Adrenal gland (tissue), 12 donors: Measurements from ENCODE around the gene FGF9. TPM values are rescaled to one million over a fixed set of nuclear protein-coding genes. Genes with fewer than 3 reads are reported as not detected.

Source experiments
- DNase-seq, 7 donors: peaks; one replicate each; pipeline ENCODE4 v3.0.0-alpha.2; 2019 to 2020
- H3K27ac ChIP-seq, 5 donors: fragments of 200-600 bp; sonication (generic) in 4 of 5; 1 replicate in 3 of 5; 2 replicates in 2 of 5; pipeline versions ENCODE4 v1.5.1 to v1.8.0; 2016 to 2020; ENCODE audit warnings: mild to moderate bottlenecking in 1 of 5
- H3K27me3 ChIP-seq: fragments of 200-600 bp; 2 replicates; pipeline ENCODE4 v1.8.0; 2021
- H3K36me3 ChIP-seq, 2 donors: fragments of 200-600 bp; replicated peaks in 1 of 2; 1 replicate in 1 of 2; 2 replicates in 1 of 2; pipeline versions ENCODE4 v1.5.1 to v1.8.0; 2018 to 2022
- H3K4me1 ChIP-seq, 2 donors: fragments of 200-600 bp; replicated peaks in 1 of 2; 1 replicate in 1 of 2; 2 replicates in 1 of 2; pipeline versions ENCODE4 v1.5.1 to v1.8.0; 2018 to 2021
- H3K4me3 ChIP-seq, 4 donors: fragments of 200-600 bp; sonication (generic) in 3 of 4; one replicate each; pipeline ENCODE4 v1.5.1; 2016 to 2018
- H3K9me3 ChIP-seq, 3 donors: fragments of 200-600 bp; sonication (generic) in 1 of 3; replicated peaks in 1 of 3; 1 replicate in 2 of 3; 2 replicates in 1 of 3; pipeline versions ENCODE4 v1.5.1 to v1.8.0; 2016 to 2021
- CTCF ChIP-seq, 6 experiments: fragments of 450-650 bp in 4 of 6; fragments of 200-600 bp in 2 of 6; sonication (generic) in 1 of 6; IDR thresholded peaks; 1 replicate in 5 of 6; 2 replicates in 1 of 6; pipeline versions ENCODE4 v1.5.1 to v1.8.0; 2016 to 2021; ENCODE audit warnings: antibody characterized with exemption in 6 of 6, mild to moderate bottlenecking in 2 of 6, moderate library complexity in 1 of 6
- POLR2A ChIP-seq, 2 donors: fragments of 450-650 bp; IDR thresholded peaks; one replicate each; pipeline ENCODE4 v1.6.1; 2017; ENCODE audit warnings: antibody characterized with exemption in 2 of 2, mild to moderate bottlenecking in 2 of 2, moderate library complexity in 1 of 2
- WGBS, 4 donors: extraction: QIAGEN DNeasy Blood & Tissue Kit in 2 of 4; methylation state at CpG; one replicate each; pipeline versions ENCODE4 v1.1.5 to v1.1.7; 2013 to 2017; 5-methylcytosine and 5-hydroxymethylcytosine counted together
- intact Hi-C, 2 donors: fragments of 100-400 bp; cut with DNase I; formaldehyde crosslinking; loops; one replicate each; pipeline versions ENCODE4 v1.14.1 to v1.15.0; 2022 to 2023
- polyA plus RNA-seq, 3 donors: library from polyadenylated mRNA; stranded (reverse); fragments of 200-250 nt in 2 of 3; fragments of 350-450 nt in 1 of 3; fragmentation: Illumina TruSeq in 1 of 3; extraction: RNeasy Lipid Tissue Mini Kit (QIAGEN cat#74804) in 1 of 3; gene quantifications; one replicate each; pipeline ENCODE4 v1.2.3, GENCODE V29; 2013 to 2014
- total RNA-seq, 9 donors: library from RNA; depleted of rRNA in 4 of 9; stranded (reverse); fragments of >200 nt in 4 of 9; fragments of 120-200 nt in 1 of 9; fragmentation: NEBNext Ultra II Directional in 1 of 9; extraction: Animal tissue kit (Norgen Biotek cat#: 25700) in 1 of 9; gene quantifications; one replicate each; pipeline versions ENCODE4 v1.1.0 to v1.2.4, GENCODE V29; 2013 to 2023
- donor health status: healthy with polysubstance abuse.
- donor health status: Bipolar disorder and iron deficiency.
- donor health status: DM: yes; HTN: yes; CAD: no.
- donor health status: DM: no; HTN: no; CAD: no.
- donor health status: DM: no; HTN: no; CAD: no.
- donor health status: DM: yes; HTN: yes; CAD: no.

The FGF9 gene
- total and polyA plus RNA-seq, 12 donors: 1.4 to 20.3 (median 4.2) TPM

- Histone ChIP-seq H3K9me3 (no peaks in the 10 kb centered on the region), H3K27me3 (no peaks in the 10 kb centered on the region), H3K27ac (no peak overlapping the region), H3K36me3 (no peaks in the 10 kb centered on the region), H3K4me3 (no peak overlapping the region), H3K4me1 (peaks cover 0 to 6% of the 10 kb centered on the region in 2 donors)
- DNase-seq: no peak
- 85 to 88% (median 87%) methylated on average over 5 of the region's 5 CpGs for WGBS, 4 donors
- intact Hi-C loops: no loop called here
- no peak for TF ChIP-seq POLR2A (IDR thresholded peaks at IDR 0.05)
- TF ChIP-seq CTCF (IDR thresholded peaks at IDR 0.05): no peak
Observed at GRCh38 chr13:21691928-21692327, 21.1 kb downstream of the FGF9 start.

GRCh38 chr13:21694831-21695230 lies 24.0 kb downstream of the FGF9 start:
- Histone ChIP-seq H3K9me3 (no peaks in the 10 kb centered on the region), H3K4me3 (no peak overlapping the region), H3K27me3 (no peaks in the 10 kb centered on the region), H3K36me3 (no peaks in the 10 kb centered on the region), H3K4me1 (peaks cover 0 to 6% of the 10 kb centered on the region in 2 donors), H3K27ac (no peak overlapping the region)
- intact Hi-C loops: no loop called here
- TF ChIP-seq POLR2A (IDR thresholded peaks at IDR 0.05) (no peak), CTCF (IDR thresholded peaks at IDR 0.05) (no peak)
- WGBS, 4 donors: 77 to 96% (median 92%) methylated on average over 4 of the region's 4 CpGs
- DNase-seq: no peak

- Histone ChIP-seq H3K27ac (no peak overlapping the region), H3K27me3 (no peaks in the 10 kb centered on the region), H3K9me3 (no peaks in the 10 kb centered on the region), H3K36me3 (no peaks in the 10 kb centered on the region), H3K4me1 (peaks cover 0 to 6% of the 10 kb centered on the region in 2 donors), H3K4me3 (no peak overlapping the region)
- TF ChIP-seq POLR2A (IDR thresholded peaks at IDR 0.05) (no peak), CTCF (IDR thresholded peaks at IDR 0.05) (no peak)
- DNase-seq: no peak
- 85 to 95% (median 90%) methylated on average over 4 of the region's 4 CpGs for WGBS, 4 donors
- intact Hi-C loops: no loop called here
Observed at GRCh38 chr13:21695546-21695945, 24.7 kb downstream of the FGF9 start.

- Histone ChIP-seq H3K27ac (no peak overlapping the region), H3K36me3 (no peaks in the 10 kb centered on the region), H3K4me1 (peaks cover 0 to 6% of the 10 kb centered on the region in 2 donors), H3K4me3 (no peak overlapping the region), H3K27me3 (no peaks in the 10 kb centered on the region), H3K9me3 (no peaks in the 10 kb centered on the region)
- DNase-seq: no peak
- intact Hi-C loops: no loop called here
- no peak for TF ChIP-seq CTCF (IDR thresholded peaks at IDR 0.05)
- TF ChIP-seq POLR2A (IDR thresholded peaks at IDR 0.05): no peak
- 66 to 73% (median 71%) methylated on average over 3 of the region's 3 CpGs for WGBS, 4 donors
Observed at GRCh38 chr13:21696865-21697448, 26.1 kb downstream of the FGF9 start.
